ENCODE results near the gene SERPINA4. TPM values are rescaled to one million over a fixed set of nuclear protein-coding genes. Genes with fewer than 3 reads are reported as not detected.

The SERPINA4 gene
- total RNA-seq, 6 experiments from 2014 or later = not detected

DNA sequence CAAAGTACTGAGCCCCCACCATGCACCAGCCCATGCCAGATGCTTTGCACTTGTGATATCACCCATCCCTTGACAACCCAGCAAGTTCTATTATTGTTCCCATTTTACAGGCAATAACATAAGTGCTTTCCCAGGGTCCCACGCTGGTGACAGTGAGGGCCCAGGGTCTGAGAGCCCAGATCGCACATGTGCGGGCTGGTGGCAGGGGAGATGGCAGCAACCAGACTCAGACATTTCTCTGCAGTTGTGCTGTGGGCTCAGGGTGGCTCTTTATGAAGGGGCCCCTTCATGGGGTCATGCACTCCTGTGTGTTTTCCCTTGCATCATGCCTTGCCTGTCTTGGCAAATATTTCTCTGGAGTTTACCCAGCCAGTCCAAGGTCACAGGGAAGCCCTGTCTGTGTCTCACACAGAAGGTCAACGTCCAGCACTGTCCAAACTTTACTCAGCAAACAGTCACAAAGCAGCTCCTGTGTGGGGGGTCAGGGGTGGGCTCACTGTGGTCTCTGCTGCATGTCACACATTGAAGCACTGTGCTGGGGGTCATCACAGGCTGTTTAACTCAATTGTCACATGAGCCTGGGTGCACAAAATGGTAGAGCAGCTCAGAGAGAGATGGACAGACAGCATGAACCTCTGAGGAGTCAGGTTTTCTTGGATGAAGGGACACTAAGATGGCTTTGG, 32.6 kb downstream of the SERPINA4 start:
- peaks cover under 1% of the 10 kb centered on the region; the same call in 1 of the 2 replicates for H3K27me3 Mint-ChIP-seq (ENCODE audit: insufficient read depth)
- no peak for TF ChIP-seq CTCF (IDR thresholded peaks at IDR 0.05)
- DNase-seq = no peak
- H3K9me3 Mint-ChIP-seq = peaks cover 64% of the 10 kb centered on the region
- H3K4me1 Mint-ChIP-seq (ENCODE audit: low read depth) = no peaks in the 10 kb centered on the region
- H3K4me3 Mint-ChIP-seq = no peak overlapping the region
- peaks cover 12% of the 10 kb centered on the region; the same call in 1 of the 2 replicates for H3K36me3 Mint-ChIP-seq (ENCODE audit: low read depth)
- no peak overlapping the region for H3K27ac Mint-ChIP-seq

DNA sequence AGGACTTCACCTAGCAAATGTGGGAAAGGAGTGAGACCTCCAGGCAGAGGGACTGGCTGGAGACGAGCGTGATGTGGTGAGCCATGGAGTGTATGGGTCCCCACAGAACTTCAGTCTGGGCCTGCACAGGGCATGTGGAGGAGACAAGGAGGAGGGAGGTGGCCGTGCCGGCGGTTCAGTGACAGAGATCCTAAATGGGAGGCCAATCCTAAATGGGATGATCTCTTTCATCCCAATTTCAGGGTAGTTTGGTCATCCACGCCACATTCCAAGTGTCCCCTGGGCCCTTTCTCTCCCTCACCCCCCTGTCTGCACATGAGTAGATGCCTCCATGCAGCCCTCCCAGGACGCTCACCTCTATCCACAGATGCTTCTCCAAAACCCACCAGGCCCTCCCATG, 33.2 kb downstream of the SERPINA4 start:
- DNase-seq = no peak
- Mint-ChIP-seq H3K36me3 (ENCODE audit: low read depth) (peaks cover 12% of the 10 kb centered on the region; the same call in 1 of the 2 replicates), H3K27me3 (ENCODE audit: insufficient read depth) (peaks cover 2% of the 10 kb centered on the region; the same call in 1 of the 2 replicates), H3K4me1 (ENCODE audit: low read depth) (no peaks in the 10 kb centered on the region), H3K9me3 (peaks cover 70% of the 10 kb centered on the region), H3K27ac (no peak overlapping the region), H3K4me3 (no peak overlapping the region)
- TF ChIP-seq CTCF (IDR thresholded peaks at IDR 0.05) = no peak

DNA sequence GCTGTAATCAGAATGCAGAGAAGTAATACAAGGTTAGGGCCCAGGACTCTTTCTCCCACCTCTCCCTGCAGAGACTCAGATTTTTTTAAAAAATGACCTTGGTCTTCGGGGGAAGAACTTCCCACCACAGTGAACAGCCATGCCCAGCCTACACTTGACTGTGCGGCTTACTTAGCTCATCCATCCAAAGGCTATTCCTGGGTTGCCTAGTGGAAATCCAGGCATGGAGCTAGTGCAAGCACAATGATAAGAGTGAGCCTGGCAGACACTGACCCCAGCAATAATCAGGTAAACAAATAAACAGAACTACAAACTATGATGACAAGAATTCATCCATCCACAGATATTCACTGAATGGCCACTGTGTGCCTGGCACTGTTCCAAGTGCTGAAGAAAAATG, 34.7 kb downstream of the SERPINA4 start:
- no peak for TF ChIP-seq CTCF (IDR thresholded peaks at IDR 0.05)
- Mint-ChIP-seq H3K4me3 (no peak overlapping the region), H3K4me1 (ENCODE audit: low read depth) (no peaks in the 10 kb centered on the region), H3K27me3 (ENCODE audit: insufficient read depth) (peaks cover 2% of the 10 kb centered on the region), H3K27ac (no peak overlapping the region), H3K36me3 (ENCODE audit: low read depth) (peaks cover 12% of the 10 kb centered on the region; the same call in 1 of the 2 replicates), H3K9me3 (peaks cover 71% of the 10 kb centered on the region)
- DNase-seq = no peak

GRCh38 chr14:94596361-94596760, 35.1 kb downstream of the SERPINA4 start:
- Mint-ChIP-seq H3K36me3 (ENCODE audit: low read depth) (peaks cover 8% of the 10 kb centered on the region; the same call in 1 of the 2 replicates), H3K27ac (no peak overlapping the region), H3K4me1 (ENCODE audit: low read depth) (no peaks in the 10 kb centered on the region), H3K27me3 (ENCODE audit: insufficient read depth) (peaks cover 2% of the 10 kb centered on the region), H3K4me3 (no peak overlapping the region), H3K9me3 (peaks cover 70% of the 10 kb centered on the region)
- no peak for TF ChIP-seq CTCF (IDR thresholded peaks at IDR 0.05)
- DNase-seq = no peak

DNA sequence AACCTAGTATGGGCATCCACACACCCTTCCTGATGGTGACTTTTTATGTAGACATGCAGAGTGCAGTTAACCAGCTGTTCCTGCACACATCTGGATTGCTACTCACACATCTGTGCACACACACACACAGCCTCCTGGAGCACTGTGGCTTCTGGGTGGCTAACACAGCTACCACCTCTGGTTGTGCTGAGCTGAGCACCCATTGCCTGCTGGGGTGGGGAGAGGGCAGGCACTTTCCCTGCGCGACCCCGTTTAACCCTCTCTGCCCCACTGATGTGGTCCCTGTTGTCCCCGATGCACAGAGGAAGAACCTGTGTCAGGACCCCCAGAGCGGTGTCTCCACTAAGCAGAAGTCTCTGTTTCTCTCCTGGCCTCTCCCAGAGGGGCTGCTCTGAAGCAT, 36.5 kb downstream of the SERPINA4 start:
- TF ChIP-seq CTCF (IDR thresholded peaks at IDR 0.05) = no peak
- Mint-ChIP-seq H3K4me3 (no peak overlapping the region), H3K27ac (no peak overlapping the region), H3K9me3 (peaks cover 59% of the 10 kb centered on the region), H3K27me3 (ENCODE audit: insufficient read depth) (peaks cover 2% of the 10 kb centered on the region), H3K4me1 (ENCODE audit: low read depth) (no peaks in the 10 kb centered on the region), H3K36me3 (ENCODE audit: low read depth) (peaks cover 7% of the 10 kb centered on the region; the same call in 1 of the 2 replicates)
- DNase-seq = no peak

Data from HFFc6 (cell line).